Activated CD4-positive, alpha-beta T cell treated with anti-CD3 and anti-CD28 coated beads, Interleukin-2, amount 50 U/mL, for 1 hour (primary cell): ENCODE results near the gene WSB1.
"Not testable (repeated sequence)": the region's sequence is repeated elsewhere in the genome, so short reads cannot be mapped to it uniquely, and the experiment has no call there.

Experiments used
- DNase-seq: peaks from one replicate; pipeline ENCODE4 v3.0.0-alpha.2; 2020

The WSB1 gene

DNA sequence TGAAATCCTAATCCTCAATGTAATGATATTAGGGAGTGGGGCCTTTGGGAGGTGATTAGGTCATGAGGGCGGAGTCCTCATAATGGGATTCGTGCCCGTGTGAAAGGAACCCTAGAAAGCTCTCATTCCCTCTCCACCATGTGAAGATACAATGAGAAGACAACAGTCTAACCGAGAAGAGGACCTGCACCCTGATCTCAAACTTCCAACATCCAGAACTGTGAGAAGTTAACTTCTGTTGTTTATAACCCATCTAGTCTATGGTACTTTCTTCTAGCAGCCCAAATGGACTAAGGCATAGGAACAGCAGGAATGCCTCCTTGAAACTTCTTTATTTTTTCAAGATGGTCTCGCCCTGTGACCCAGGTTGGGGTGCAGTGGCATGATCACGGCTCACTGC, 24.7 kb downstream of the WSB1 start:
- DNase-seq, result no peak

DNA sequence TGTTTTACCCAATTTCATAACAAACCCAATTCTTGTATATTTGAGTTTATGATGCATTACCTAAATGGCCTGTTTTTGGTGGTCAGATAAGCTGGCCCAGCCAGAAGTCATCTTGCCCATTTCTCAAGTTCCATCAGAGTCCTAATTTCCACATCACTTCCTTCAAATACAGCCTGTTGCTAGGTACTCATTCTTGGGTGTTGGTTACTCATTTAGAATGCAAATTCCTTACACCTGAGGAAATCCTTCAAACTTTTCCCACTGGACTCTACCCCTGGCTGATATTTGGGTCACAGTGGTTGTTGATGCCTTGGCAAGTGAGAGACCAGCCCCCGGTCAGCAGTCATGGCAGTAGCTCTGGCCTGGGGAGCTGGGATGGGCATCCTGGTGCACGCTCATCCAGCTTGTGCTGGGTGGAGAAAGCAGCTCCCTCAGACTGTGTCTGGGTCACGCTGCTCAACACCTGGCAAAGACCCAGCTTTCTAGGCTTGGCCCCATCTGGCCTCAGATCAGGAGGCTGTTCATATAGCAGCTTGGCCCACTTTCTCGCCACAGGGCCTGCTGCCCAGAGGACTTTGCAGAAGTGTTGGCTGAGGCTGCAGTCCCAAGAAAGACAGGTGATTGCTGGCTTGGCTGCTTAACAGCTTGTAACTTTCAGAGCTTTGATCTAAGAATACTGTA, 25.8 kb downstream of the WSB1 start:
- DNase-seq, result no peak

DNA sequence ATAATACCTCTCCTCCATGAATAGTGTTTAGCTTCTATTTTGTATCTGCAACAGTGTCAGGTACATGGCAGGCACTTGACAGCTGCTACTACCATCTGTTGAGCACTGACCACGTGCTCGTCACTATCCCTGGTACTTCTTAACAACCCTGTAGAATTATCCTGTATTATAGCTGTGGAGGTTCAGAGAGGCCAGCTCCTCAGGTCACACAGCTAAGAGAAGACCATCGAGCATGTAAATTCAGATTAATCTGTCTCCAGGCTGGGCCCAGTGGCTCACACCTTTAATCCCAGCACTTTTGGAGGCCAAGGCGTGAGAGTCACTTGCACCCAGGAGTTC, 26.3 kb downstream of the WSB1 start:
- no peak for DNase-seq

DNA sequence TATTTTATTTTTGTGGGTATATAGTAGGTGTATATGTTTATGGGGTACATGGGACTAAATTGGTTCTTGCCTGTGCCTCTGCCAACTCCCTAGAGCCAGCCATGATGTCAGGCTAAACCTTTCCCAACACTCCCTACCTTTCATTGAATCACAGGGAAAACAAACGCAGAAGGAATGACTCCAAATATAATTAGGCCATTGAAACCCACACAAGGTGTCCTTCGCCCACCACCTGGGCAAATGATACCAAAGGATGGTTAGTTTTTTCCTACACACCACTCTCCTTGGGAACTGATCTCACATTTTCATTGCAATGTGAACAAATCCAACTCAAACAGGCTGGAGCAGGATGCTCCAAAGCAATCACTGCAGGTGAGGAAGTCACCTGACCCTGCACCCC, 27.5 kb downstream of the WSB1 start:
- no peak for DNase-seq

DNA sequence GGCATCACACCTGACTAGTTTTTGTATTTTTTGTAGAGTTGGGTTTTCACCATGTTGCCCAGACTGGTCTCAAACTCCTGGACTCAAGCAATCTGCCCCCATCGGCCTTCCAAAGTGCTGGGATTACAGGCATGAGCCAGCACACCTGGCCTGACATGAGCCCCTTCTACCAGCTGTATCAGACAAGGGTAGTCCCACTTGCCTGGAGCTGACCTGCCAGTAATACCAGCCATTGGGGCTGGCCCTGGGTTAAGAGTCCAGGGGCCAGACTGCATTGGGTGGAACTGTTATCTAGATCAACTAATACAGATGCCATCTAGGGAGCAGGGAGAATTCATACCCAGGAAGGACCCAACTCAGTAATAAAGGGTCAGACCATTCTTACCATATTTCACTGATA, 28.1 kb downstream of the WSB1 start:
- no peak for DNase-seq

DNA sequence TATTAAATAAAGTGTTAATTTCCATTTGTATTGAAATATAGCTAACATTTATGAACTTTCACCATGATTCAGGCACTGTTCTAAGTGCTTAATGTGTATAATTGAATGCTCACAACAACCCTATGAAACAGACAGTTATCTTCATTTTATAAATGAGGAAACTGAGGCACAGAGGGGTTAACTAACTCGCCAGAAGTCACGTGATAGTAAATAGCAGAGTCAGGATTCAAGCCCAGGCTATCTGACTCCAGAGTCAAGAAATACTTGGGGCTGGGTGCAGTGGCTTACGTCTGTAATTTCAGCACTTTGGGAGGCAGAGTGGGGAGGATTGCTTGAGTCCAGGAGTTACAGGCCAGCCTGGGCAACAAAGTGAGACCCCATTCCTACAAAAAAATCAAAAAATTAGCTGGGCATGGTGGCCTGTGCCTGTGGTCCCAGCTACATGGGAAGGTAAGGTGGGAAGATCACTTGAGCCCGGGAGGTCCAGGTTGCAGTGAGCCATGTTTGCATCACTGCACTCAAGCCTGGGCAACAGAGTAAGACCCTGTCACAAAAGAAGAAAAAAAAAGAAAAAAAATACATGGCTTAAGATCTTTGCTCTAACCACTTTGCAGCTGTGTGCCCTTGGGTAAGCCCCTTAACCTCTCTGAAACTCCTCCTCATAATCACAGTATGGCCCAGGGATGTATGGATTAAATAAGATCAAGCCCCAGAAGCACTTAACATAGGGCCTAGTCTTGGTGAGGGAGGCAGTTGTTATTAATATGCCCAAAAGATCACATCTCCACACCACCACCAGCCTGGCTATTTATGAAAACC, 29.0 kb downstream of the WSB1 start:
- no peak for DNase-seq

DNA sequence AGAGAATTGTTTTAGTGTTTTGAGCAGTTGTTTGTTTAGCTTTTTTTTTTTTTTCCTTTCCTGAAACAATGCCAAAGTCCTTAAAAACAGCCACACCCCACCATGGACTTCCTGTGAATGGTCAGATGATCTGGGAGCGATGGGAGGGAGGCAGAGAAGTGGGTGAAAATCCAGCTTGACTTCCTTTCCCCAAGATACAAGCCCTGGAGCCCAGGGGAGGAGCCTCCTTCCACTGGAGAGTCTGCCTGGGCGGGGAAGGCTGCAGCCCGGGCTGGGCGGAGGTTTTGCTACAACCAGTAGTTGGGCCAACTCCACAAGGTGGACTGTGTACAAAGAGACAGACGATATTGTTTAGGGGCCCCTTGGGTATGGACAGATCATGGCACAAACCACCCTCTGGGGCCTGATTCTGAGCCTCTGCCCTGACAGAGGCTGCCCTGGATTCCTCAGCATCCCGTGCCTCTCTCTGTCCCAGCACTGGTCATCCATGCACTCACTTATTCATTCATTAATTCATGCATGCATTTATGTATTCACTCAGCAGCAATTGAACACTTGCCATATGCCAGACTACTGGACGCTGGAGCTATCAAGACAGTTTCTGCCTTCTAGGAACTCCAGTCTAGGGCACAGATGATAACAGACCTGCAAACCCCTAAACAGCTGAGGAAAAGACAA, 29.8 kb downstream of the WSB1 start:
- DNase-seq, result no peak

DNA sequence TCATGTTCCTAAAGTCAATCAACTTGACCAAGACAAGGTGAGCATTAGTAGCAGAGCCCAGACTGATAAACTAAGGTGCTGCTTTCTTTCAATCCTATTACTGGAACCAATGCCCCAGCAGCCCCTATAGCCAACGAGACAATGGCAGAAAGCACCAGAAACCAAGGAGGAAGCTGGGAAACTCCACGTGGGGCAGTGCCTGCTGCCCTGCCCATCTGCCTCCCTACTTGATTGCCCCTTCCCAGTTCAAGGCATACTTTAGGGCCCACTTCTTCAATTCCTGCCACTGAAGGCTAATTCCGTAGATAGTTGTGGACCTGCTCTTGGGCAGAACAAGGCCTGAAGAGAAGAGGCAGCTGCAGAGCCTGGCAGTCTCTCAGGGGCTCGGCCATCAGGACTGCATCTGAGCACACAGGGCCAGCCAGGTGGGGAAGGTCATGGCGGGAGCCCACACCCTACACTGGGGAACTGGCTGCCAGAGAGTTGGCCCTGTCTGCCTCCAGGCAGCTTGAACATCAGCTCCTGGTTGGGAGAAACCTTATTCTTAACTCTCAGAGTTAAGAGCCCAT, 30.9 kb downstream of the WSB1 start:
- no peak for DNase-seq

DNA sequence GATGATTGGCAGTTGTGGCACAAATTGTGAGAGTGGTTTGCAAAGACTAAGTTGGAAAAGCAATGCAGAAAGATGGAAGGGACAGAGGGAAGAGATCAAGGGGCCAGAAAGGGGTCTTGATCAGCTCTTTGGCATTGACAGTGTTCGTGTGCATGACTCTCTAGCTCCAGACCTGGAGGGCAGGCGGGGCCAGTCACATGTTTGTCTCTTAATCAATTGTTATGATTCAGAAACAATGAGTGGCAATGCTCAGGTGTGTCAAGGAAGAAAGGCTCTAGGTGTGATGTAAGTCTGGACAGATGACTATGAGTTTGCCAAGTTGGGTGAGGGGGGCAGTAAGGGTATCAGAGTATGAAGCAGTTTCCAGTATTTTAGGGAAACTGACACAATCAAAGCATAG, 32.1 kb downstream of the WSB1 start:
- no peak for DNase-seq

DNA sequence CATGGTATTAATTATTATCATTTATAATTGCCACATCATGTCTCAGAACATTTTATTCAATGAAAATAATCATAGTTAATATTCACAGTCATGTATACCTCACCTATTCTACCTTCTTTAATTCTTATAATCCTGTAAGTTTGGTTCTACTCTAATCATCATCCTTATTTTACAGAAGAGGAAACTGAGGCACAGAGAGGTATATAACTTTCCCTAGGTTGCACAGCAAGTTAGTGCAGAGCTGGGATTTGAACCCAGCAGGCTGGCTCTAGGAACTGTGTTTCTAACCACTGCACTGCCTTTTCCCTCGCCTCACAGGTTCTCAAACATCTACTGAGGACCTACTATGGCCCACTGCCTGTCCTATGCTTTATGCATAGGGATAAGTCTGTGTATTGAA, 32.7 kb downstream of the WSB1 start:
- no peak for DNase-seq

DNA sequence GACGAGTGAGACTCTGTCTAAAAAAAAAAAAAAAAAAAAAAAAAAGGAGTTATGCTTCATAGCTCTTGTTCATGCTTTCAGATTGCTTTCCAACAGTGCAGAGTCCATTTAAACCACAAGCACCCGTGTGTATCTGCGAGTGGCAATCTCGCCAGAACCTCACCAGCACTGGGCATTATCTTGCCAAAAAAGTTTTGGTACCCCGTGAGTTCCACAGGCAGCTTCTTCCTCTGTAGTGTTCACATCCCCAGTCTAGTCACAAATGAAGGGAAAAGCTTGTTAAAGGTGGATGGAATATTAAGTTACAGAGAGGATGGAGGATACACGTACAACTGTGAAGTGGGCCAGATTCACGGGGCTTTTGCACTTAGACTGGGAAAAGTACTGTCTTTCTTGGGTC, 33.5 kb downstream of the WSB1 start:
- DNase-seq, result no peak

DNA sequence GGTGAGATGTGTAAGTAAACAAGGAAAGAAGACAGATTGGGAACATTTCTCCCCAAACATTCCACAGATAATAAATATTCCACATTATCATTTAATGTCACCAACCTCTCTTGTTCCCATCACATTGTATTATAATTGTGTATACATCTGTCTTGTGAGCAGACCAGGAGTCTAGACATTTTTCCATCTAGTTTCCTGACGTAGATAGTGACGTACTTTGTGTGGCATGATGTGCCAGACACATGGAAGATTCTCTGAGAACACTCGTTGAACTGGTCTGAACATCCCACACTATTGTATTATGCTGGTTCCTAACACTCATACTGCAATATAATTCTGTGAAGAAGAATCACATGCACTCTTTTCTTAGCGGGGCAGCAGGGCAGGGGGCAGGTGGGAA, 34.0 kb downstream of the WSB1 start:
- DNase-seq, result no peak

DNA sequence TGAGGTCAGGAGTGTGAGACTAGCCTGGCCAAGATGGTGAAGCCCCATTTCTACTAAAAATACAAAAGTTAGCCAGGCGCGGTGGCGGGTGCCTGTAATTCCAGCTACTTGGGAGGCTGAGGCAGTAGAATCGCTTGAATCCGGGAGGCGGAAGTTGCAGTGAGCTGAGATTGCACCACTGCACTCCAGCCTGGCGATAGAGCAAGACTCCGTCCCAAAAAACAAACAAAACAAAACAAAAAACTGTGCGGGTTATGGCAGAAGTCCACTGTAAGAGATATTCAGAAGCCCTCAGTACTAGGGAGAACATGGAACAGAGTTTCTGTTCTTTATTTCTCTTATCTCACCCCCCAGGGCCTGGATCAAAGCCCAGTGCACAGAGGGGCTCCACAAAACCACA, 34.8 kb downstream of the WSB1 start:
- DNase-seq, result not testable (repeated sequence)

DNA sequence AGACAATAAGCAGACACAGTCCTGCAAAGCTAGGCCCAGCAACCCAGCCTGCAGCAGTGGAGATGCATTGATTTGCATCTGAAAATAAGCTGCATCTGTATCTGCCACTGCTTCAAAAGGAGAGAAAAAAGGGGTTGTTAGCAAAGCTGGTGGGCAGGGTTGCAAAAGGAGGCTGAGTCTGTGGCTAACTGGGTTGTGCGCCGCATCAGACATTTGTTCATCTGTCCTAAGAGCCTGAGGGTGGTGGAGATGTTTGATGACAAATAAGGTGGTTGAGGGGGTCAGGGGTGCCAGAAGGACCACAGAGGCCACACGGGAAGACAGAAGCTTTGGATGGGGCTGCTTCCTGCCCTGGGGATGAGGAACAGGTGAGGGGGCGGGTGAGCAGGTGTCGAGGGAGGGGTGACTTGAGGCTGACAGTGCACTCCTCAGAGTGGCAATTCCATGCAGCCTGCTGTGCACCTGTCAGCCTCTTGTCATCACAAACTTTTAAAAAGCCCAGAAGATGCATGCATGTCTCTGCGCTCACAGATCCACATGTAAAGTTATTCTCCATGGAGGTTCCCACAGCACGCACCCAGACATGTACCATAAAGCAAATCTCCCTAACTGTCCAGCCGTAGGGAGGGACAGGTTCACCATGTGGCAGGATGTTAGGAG, 35.4 kb downstream of the WSB1 start:
- no peak for DNase-seq

DNA sequence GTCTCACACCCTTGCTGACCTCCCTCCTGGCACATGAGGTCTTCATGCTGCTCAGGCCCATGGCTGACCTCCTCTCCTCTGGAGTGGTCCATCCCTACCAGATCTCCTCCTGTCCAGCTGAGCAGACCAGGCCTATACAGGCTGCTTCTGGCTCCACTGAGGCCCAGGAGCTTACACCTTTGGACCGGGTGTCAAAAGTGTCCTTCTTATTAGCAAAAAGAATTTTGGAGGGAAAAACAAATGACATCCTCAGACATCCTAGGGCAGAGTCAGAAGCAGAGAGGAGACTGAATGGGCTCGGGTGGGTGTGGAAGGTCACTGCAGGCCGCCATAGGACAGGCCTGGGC, 38.1 kb downstream of the WSB1 start:
- no peak for DNase-seq

DNA sequence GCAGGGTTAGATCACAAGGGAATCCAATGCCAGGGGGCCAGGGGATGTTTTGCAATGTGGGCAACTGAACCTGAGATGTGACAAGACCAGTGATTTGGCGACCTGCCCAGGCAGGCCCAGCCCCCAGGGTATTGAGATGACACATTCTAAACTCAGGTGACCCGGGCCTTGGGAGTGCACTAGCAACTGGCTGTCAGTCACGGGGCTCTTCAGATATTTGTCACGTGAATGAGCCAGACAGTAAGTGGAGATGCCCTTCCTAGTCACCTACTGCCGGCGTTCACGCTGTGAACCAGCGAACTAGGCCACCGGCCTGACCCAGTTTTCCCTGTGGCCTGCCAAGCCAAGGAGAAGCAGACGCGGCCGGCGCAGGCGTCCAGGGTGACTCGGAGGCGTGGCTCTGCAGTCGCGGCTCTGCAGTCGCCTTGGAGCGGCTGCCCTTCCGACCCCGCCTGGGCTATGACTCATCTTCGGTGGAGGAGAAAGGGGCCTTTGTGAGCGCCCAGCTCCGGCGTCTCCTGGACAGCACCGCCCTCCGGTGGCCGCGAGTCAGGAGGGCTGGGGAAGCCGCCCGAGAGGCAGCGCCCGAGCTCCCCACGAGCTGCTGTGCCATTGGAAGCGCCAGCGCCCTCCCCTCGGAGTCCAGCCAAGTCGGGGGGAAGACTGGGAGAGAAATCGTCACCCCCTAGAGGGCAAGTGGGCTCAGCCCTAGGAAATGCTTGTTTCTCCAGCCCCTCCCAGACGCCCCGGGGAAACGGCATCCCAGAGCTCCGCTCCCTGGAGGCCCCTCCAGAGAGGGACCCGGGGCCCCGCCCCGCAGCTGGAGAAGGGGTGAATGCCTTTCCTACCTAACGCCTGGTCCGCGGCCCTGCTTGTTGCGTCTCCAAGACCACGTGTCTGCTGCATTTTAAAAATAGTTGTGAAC, 38.8 kb downstream of the WSB1 start:
- peak; percentile 87 for DNase-seq

DNA sequence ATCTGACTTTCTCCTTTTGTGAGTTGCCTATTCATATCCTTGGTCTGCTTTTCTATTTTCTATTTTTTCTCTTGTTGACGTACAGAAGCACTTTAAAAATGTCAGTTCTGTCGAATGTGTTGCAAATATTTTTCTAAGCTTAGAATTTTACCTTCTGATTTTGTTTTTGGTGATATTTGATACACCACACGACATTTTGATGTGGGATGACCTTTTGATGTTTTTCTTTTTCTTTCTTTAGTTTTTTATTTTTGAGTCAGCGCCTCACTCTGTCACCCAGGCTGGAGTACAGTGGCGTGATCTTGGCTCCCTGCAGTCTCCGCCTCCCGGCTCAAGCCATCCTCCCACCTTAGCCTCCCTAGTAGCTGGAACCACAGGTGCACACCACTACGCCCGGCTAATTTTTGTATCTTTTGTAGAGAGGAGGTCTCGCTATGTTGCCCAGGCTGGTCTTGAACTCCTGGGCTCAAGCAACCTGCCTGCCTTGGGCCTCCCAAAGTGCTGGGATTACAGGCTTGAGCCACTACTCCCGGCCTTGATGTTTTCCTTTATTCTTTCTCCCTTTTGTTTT, 39.6 kb downstream of the WSB1 start:
- no peak for DNase-seq

DNA sequence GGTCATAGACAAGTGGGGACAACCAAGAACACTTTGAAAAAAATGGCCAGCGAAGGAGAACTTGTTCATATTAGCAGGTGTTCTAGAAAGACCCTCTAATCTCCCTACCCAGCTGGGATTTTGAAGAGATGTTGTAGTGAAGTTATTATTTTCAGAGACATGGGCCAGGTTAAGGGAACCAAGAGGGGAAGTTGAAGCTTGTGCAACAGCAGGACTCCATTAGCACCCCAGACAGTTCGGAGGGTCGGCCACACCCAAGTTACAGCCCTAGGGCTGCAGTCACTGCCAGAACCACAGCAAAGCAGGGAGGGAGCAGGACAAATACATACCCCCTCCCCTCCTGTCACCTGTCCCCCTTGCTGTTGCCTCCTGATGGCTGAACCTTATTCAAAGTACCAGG, 42.3 kb downstream of the WSB1 start:
- no peak for DNase-seq

DNA sequence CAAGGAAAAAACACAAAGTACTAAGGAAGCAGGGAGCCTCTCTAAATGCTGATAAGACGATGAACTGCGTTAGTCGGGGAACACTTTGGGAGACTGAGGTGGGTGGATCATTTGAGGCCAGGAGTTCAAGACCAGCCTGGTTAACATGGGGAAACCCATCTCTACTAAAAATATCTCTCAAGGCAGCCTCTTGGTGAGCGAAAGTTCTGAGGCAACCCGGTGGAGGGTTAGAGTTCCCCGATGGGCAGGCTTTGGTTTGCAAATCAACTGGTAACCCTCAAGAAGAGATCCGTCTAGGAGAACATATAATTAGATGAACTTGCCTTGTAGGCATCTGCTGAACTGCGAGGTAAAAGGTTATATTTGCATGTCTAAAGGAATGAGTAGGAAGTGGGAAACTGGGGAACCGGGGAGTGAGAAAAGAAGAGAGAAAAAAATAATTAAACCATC, 44.6 kb downstream of the WSB1 start:
- no peak for DNase-seq

DNA sequence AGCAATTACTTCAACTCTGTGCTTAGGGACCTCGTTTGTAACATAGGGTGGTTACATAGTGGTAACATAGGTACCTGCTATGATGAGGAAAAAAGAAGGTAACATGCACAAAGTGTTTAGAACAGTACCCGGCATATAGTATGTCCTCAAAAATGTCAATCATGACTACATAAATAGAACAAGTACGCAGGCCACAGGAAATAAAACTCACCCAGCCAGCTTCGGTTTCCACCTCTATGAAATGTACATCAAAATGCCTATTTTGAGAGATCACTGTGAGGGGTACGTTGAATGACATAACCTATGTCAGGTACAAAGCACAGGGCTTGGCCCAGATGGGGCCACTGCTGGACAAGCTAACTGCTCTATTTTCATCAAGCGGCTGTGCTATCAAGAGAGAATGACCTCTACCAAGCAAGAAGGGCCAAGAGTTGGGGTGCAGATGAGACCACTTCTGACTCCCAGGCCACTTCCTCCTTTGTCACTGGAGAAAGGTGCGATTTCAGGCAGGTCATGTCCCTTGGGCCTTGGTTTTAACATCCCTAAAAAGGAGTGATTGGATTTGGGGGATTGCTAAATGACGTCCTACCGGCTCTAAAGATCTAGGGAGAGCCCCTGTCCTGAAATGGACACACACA, 45.4 kb downstream of the WSB1 start:
- no peak for DNase-seq

DNA sequence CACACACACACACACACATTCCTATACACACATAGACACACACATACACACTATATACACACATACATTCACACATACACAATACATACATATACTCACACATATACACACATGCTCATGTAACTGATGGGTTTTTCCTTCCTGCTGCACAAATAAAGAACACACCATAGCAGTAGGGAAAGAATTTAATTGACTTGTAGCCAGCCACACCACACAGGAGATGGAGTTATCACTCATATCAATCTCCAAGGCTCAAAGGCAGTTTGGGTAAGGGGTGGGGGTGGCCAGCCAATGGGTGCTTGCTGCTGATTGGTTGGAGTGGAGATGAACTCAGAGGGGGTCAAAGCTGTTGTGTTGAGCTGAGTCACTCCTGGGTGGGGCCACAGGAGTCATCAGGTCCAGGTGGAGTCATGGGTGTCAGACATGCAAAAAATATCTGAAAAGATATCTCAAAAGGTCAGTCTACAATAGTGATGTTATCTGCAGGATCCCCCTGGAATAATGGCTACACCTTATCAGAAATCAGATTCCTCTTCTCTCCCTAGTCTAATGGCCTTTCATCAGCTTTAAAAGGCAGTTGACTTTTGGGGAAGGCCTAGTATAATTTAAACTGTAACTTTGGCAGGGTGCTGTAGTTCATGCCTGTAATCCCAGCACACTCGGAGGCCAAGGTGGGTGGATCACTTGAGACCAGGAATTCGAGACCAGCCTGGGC, 46.1 kb downstream of the WSB1 start:
- DNase-seq, result no peak
